GM19438 (cell line): Measurements from ENCODE around the gene HNRNPA2B1.
"Not testable (repeated sequence)": the region's sequence is repeated elsewhere in the genome, so short reads cannot be mapped to it uniquely, and the experiment has no call there.

Experiments used
- ATAC-seq: cut with Tn5 transposase; IDR thresholded peaks from one replicate; pipeline ENCODE4 v1.9.1; 2021; ENCODE audit warnings: low read depth; ENCODE audit not compliant: unreplicated experiment

Gene HNRNPA2B1

GRCh38 chr7:26198781-26199169 lies 1.8 kb downstream of the HNRNPA2B1 start:
- ATAC-seq: no peak

GRCh38 chr7:26198133-26198780 lies 2.3 kb downstream of the HNRNPA2B1 start:
- ATAC-seq: no peak

DNA sequence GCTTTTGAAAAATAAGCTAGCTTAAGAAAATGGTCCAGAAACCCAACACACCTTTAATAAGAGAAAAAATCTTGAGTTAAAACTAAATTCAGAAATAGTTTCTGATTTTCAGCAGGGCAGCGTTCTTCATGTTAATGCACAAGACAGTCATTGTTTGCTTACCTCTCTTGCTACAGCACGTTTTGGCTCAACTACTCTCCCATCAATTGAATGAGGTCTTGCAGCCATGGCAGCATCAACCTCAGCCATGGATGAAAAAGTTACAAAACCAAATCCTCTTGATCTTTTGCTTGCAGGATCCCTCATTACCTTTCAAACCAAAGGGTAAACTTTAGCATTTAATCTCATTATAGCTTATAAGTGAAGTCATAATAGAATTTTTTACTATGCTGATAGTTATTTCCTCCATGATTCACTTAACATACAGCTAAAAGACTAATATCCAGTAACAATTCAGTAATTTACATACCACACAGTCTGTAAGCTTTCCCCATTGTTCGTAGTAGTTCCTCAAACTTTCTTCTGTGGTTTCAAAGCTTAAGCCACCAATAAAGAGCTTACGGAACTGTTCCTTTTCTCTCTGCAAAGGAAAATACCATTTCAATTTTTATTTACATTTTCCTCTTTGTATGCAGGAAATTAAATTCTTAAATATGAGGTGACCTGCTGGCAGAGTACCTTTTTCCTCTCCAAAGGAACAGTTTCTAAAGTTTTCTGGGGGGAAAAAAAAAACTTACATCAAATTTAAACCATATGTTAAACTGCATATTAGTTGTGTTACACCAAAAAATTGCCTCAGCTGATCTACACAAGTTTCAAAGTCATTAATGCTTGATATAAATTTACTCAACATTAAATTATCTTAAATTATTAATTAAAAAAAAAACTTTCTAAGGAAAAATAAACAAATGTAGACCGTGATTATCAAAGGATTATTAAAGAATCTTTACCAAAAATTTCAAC lies 3.1 kb downstream of the HNRNPA2B1 start:
- ATAC-seq: no peak

GRCh38 chr7:26195867-26196657 lies 4.5 kb downstream of the HNRNPA2B1 start:
- ATAC-seq: no peak

DNA sequence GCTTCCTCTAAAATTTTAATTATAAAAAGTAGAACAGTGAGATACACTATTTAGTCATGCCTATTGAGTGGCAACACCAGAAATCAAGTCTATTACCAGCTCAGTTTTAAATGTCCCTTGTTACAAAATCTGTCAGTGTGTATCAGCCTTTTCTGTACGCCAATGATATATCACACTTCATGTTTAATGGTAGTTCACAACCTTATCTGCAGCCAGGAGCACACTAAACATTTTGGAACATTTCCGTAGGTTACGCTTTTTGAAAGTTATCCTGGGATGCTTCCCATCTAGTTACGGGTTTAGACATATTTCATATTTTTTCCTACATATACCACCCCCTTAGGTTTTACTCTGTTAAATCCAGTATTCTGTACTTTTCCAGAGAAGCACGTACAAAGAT lies 5.4 kb downstream of the HNRNPA2B1 start:
- ATAC-seq: no peak

GRCh38 chr7:26194764-26195163 lies 5.8 kb downstream of the HNRNPA2B1 start:
- ATAC-seq: not testable (repeated sequence)

DNA sequence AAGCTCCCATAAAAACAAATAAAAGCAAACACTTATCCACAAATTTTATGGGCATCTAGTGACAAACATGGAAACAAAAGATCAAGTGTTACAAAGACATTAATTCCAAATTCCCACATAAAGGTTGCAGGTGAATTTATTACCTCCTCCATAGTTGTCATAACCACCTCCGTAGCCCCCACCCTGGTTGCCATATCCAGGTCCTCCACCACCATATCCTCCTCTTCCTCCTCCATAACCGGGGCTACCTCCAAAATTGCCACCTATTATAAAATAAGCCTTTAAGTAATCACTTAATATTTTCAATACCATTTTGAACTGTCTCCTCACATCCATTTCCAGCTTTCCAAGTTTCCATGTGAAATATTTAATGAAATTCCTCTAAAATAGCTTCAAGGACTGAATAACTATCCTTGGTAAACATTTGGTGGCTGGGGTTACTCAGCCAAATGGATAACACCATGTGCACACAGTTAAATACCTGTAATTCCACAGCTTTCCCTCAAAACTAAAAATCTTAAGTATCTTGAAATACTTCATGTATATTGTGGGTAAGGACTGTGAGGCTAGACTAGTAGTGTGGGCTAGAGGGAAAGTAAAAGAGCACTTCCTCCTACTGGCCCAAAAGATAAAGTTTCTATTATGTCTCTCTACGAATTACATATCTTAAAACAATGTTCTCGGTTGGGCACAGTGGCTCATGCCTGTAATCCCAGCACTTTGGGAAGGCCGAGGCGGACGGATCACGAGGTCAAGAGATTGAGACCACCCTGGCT lies 6.9 kb downstream of the HNRNPA2B1 start:
- ATAC-seq: no peak

DNA sequence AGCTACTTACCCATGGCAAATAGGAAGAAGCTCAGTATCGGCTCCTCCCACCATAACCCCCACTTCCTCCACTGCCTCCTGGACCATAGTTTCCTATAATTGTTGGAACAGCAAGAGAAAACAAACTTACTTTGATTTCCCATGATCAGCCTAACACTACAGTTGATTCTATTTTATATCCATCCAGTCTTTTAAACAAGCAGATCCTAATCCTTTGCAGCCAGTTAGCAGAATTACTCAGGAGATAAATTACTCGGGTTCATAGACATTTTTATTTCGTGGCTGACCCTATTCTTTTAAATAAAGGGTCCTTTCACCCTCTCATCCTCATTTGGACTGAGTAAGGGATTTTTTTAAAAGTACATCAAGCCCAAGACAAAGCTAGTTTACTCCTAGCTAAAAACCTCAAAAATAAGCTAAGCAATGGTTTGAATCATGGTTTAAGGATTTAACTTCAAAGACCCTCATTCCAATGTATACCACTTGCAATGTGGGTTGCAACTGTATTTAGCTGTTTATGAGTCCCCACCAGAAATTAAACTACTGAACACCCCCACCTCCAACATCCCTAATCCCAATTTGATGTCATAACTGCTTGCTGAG lies 8.0 kb downstream of the HNRNPA2B1 start:
- ATAC-seq: no peak

- no peak for ATAC-seq
Measured at GRCh38 chr7:26191974-26192479, 8.5 kb downstream of the HNRNPA2B1 start.

DNA sequence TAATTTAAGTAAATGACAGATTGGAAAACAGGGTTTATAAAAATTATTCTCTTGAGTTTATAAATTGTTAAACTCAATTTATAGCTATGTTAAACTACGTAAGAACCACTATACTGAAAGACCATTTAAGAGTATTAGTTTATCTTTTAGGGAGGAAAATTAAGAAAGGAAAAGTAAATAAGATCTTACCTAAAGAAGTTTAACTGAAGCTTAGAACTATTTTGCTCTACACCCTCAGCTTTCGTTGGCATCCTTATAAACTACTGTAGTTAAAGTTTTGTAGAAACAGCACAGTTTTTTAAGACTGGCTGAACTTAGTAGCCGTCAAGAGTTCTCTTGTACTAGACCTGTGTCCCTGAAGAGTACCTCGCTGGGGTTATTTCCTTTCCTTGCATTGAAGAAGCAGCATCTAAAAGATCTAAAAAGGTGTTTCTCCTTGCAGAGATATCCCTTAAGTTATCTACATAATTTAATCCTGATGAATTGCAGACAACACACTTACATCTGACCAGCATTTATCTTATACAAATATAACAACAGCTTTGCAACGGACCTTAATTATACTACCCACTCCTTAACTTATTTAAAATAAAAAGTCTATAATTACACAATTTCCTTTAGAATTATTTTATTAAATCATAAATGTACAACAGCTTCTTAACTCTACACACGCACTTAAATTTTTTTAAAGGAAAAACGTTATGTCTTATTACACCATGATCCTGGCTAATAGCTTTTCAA lies 9.1 kb downstream of the HNRNPA2B1 start:
- ATAC-seq: no peak

GRCh38 chr7:26190417-26190869 lies 10.1 kb downstream of the HNRNPA2B1 start:
- ATAC-seq: no peak

DNA sequence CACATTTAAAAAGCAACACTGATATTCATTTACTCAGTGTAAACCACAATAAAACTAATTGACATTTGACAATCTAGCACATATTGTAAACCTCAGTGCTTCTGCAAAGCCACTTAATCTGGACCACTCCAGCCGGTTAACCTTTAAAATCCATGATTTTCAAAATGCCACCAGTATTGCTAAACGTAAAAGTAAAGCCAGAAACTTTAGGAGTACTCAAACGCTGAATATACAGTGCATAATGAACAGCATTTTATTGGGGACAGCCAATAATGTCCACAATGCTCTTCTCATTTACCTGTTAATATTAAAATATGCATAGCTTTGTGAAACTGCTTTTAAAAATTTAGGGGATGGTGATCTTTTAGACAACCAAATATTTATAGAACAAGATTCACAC lies 10.8 kb downstream of the HNRNPA2B1 start:
- no peak for ATAC-seq

DNA sequence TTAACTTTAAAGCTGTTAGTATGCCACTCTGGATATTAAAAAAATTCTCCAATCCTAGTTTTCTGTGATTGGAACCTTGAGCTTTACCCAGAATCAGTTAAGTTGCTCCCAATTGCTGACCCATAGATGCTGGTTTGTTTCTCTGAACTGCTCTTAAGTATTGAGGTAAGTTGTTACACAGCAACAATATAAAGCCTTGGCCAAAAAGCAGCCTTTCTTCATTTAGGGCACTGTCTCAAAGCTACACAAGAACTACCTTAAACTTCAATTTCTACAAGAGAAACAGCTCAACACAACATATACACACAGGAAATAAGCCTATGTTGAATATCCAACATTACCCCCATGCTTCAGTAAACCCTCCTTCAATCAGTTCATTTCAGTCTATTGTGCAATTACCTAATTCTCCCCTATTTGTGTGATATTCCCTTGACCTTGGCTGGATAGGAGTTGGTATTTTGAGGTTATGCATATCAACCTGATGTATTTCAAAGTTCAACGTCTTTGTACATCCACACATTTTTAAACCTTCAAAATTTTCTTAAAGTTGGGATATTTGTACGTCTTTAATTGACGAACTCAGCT lies 11.5 kb downstream of the HNRNPA2B1 start:
- ATAC-seq: no peak

GRCh38 chr7:26188206-26188956 lies 12.2 kb downstream of the HNRNPA2B1 start:
- ATAC-seq: no peak

GRCh38 chr7:26187380-26188205 lies 13.0 kb downstream of the HNRNPA2B1 start:
- ATAC-seq: no peak

DNA sequence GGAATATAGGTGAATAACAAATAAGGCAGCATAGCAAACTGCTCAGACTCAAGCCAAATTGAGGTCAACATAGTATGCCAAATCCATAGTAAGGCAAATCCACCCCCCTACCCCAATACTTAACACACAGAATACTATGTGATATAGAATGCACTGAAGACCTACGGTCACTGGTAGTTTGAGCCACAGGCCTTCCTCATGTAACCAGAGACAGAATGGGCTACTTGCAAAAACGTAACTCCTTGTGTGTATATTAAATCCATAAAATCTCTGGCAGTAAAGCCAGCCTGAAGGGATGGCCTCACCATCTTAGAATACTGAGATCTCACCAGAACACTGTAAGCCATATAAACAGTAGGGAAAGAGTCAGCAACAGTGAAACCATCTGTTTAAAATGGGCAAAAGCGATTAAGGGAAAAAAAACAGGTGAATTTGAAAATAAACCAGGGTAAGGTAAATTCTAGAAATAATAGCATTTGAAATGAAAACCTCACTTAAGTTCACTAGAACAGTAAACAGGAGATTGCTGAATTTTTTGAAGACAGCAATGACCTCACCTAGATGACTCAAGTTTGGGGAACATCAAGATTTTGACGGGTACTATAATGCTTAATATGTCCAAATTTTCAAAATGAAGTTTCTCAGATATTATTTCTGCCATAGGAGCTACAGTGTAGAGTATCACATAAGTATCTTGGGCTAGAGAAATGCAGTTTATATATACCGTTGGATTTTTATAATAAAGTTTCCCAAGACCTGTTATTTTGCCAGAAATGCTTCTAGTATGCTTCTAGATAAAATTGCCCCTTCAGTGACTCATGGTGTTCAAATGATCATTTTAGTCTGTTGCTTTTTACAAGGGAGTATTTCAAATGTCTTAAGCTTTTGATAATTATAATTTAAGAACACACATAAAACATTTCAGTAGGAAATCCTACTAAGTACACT lies 13.9 kb downstream of the HNRNPA2B1 start:
- ATAC-seq: no peak
